ENCODE data around the gene KREMEN2.

GRCh38 chr16:2971985-2972784, 8.1 kb downstream of the KREMEN2 start:
- no peak for TF ChIP-seq EZH2phosphoT487 (IDR thresholded peaks at IDR 0.05; ENCODE audit: borderline replicate concordance)
- TF ChIP-seq CTCF (conservative IDR thresholded peaks at IDR 0.05; ENCODE audit: low read length) = no peak
